NT2/D1 (cell line): ENCODE data around the gene RAB3IL1.

Source experiments
- DNase-seq: peaks from one replicate; pipeline ENCODE4 v3.0.0-alpha.2; 2011; ENCODE audit warnings: low read depth, low spot score
- H3K27me3 ChIP-seq: 2 replicates; pipeline ENCODE4 v1.6.0; 2011; ENCODE audit warnings: mild to moderate bottlenecking; ENCODE audit not compliant: insufficient read length, insufficient read depth
- H3K36me3 ChIP-seq: 2 replicates; pipeline ENCODE4 v1.6.1; 2011; ENCODE audit warnings: mild to moderate bottlenecking, low read length, mixed read lengths; ENCODE audit not compliant: insufficient read depth, insufficient read length
- H3K4me1 ChIP-seq: 2 replicates; pipeline ENCODE4 v1.5.1; 2011; ENCODE audit not compliant: insufficient read depth, insufficient read length
- H3K4me3 ChIP-seq: 2 replicates; pipeline ENCODE4 v1.5.1; 2011; ENCODE audit warnings: low read depth; ENCODE audit not compliant: insufficient read length
- H3K9ac ChIP-seq: 2 replicates; pipeline ENCODE4 v1.6.0; 2011; ENCODE audit warnings: low read depth; ENCODE audit not compliant: insufficient read length
- H3K9me3 ChIP-seq: 2 replicates; pipeline ENCODE4 v1.5.1; 2011; ENCODE audit warnings: mild to moderate bottlenecking, low read length; ENCODE audit not compliant: insufficient read depth
- SUZ12 ChIP-seq: IDR thresholded peaks from 2 replicates; pipeline ENCODE4 v1.6.1; 2011; ENCODE audit not compliant: insufficient read length, insufficient read depth; ENCODE audit errors: extremely low read depth
- YY1 ChIP-seq: IDR thresholded peaks from 2 replicates; pipeline ENCODE4 v1.6.1; 2011; ENCODE audit not compliant: insufficient read length, insufficient read depth
- ZNF274 ChIP-seq: IDR thresholded peaks from 2 replicates; pipeline ENCODE4 v1.6.1; 2011; ENCODE audit warnings: mild to moderate bottlenecking, low read depth, low read length

Gene RAB3IL1

DNA sequence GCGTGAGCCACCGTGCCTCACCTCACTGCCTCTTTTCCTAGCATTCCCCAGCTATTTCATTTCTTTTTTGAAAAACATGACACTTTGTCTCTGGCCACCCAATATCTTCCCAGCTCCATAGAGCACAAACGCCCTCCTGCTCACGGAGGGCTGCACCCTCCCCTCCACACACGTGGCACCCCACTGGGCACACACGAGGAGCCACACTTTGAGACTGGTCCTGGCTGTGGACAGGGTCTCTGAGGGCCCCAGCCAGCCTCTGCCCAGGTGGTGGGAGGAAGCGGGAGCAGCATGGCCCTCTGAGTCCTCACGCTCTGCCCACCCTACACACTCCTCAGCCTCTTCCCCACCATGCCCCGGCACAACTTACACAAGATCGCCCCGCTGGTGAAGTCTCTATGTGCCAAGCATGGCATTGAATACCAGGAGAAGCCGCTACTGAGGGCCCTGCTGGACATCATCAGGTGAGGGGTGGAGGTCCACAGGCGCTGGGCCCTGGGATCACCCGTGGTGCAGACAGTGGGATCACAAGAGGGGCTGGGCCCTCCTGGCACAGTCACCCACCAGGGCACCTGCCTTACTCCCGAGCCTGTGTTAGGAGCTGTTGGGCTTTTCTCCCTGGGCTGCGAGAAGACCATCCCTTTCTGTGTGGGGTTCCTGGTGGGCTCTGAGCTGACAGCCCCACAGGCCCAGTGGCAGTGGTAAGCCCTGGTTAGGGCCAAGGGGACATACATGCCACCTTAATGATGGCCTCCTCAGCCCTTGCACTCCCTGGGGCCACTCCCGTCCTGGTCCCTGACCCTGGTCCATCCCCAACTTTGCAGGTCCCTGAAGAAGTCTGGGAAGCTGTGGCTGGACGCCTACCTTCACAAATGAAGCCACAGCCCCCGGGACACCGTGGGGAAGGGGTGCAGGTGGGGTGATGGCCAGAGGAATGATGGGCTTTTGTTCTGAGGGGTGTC lies 52.3 kb downstream of the RAB3IL1 start:
- Histone ChIP-seq H3K9me3 (no peaks in the 10 kb centered on the region), H3K36me3 (peaks cover 61% of the 10 kb centered on the region), H3K4me3 (no peak overlapping the region), H3K9ac (no peak overlapping the region), H3K4me1 (peaks cover 23% of the 10 kb centered on the region), H3K27me3 (no peaks in the 10 kb centered on the region)
- no peak for TF ChIP-seq SUZ12
- no peak for TF ChIP-seq YY1
- TF ChIP-seq ZNF274 = no peak
- DNase-seq = no peak

DNA sequence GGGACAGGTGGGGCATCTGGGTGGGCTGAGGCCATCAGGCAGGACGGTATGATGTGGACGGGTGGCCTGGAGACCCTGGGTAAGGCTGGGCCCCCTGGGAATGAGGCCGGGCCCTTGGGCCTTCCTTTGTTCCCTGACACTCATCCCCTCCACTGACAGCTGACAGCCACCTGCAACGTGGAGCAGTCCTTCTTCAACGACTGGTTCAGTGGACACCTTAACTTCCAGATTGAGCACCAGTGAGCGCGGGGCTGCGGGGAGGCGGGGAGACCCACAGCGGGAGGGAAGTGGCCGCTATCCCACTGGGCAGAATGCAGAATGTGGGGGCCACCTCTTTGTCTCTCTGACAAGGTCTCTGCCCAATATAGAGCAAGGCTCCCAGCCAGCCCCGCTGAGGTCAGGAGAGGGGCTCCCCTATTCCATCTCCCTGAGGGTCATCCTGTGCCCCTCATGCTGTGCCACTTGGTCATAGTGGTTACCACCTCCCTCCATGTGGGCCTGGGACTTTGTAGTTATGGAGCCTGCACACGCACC lies 53.8 kb downstream of the RAB3IL1 start:
- peaks cover 18% of the 10 kb centered on the region for H3K4me1 ChIP-seq
- no peaks in the 10 kb centered on the region for H3K27me3 ChIP-seq

DNA sequence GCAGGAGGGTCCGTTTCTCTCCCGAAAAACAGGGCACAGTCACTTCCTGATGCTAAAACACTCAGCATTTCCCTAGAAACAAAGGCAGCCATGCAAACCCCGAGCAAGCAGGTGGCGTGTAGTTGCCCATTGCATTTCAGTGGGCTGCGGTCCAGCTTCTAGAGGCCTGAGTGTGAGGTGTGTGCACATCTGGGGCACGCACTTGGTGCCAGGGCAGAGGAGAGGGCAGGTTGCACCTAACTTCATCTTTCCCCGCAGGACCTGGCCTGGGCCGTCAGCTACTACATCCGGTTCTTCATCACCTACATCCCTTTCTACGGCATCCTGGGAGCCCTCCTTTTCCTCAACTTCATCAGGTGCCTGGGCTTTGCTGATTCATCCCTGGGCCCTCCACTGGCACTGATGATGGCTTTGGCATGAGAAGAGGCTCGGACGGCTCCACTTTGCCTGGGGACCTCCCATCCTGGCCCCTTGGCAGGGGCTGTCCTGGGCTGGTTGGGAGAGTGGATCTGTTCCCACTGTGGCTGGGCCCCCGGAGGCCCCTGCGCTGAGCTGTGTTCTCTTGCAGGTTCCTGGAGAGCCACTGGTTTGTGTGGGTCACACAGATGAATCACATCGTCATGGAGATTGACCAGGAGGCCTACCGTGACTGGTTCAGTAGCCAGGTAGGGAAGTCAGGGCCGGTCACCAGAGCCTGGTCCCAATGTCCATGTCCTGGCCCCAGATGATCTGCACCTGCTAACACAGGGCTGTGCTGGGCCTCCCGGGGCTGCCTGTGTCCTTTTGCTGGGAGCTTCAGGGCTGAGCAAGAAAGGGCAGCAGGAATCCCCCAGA lies 54.4 kb downstream of the RAB3IL1 start:
- Histone ChIP-seq H3K36me3 (peaks cover 74% of the 10 kb centered on the region), H3K9me3 (no peaks in the 10 kb centered on the region), H3K27me3 (no peaks in the 10 kb centered on the region), H3K4me1 (peaks cover 18% of the 10 kb centered on the region), H3K9ac (no peak overlapping the region), H3K4me3 (no peak overlapping the region)
- TF ChIP-seq SUZ12 = no peak
- no peak for TF ChIP-seq YY1
- TF ChIP-seq ZNF274 = no peak
- DNase-seq = no peak

More for the DNA sequence above, 53.8 kb downstream of the RAB3IL1 start:
- DNase-seq = no peak
- no peak overlapping the region for H3K9ac ChIP-seq
- no peak for TF ChIP-seq ZNF274
- no peak for TF ChIP-seq SUZ12
- no peak for TF ChIP-seq YY1
- no peaks in the 10 kb centered on the region for H3K9me3 ChIP-seq
- H3K4me3 ChIP-seq = no peak overlapping the region
- H3K36me3 ChIP-seq = peaks cover 73% of the 10 kb centered on the region

DNA sequence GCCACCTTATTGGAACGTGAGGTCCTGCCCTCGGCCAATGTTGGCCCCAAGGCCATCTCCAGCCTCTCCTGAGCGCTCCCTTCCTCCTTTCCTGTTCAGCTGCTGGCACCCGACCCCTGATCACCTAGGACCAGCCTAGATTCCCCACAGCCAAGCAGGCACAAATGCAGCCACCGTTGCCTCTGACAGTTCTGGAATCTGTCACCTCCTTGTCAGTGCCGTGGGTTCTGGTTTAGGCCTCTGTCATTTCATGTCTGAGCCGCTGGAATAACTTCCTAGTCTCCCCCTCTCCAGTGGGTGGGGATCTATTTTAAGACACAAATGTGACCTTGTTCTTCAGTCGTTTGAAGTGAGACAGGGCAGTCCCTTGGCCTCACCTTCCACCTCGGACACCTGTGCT lies 55.7 kb downstream of the RAB3IL1 start:
- Histone ChIP-seq H3K9ac (no peak overlapping the region), H3K4me3 (no peak overlapping the region), H3K4me1 (peaks cover 17% of the 10 kb centered on the region), H3K9me3 (no peaks in the 10 kb centered on the region), H3K27me3 (no peaks in the 10 kb centered on the region), H3K36me3 (peaks cover 81% of the 10 kb centered on the region)
- no peak for TF ChIP-seq ZNF274
- no peak for TF ChIP-seq YY1
- TF ChIP-seq SUZ12 = no peak
- DNase-seq = no peak

DNA sequence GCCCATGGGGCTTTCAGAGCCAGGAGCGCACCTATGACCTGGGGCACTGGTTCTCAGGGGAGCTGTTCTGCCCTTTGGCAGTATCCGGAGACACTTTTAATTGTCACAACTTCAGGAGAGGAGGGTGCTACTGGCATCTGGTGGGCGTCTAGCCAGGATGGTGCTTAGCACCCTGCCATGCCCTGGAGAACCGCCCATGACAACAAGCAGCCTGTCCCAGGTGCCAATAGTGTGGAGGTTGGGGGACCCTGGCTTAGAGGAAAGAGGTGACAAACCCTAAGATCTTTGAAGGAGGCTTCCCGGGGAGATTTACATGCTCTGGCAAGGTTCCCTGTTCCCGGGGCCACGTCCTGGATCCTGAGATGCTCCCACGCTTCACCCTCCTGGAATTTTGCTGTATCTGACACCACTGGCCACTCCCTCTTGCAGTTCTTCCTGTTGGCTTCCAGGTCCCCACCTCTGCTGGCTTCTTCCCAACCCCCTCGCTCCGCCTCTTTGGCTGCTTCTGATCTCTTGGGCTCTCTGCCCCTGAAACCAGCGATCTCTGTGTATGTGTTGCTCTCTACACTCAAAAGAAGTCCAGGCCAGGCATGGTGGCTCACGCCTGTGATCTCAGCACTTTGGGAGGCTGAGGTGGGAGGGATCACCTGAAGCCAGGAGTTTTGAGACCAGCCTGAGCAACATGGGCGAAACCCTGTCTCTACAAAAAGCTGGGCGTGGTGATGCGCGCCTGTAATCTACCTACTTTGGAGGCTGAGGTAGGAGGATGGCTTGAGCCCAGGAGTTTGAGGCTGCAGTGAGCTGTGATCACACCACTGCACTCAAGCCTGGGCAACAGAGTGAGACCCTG lies 57.1 kb downstream of the RAB3IL1 start:
- TF ChIP-seq ZNF274 = no peak
- no peak for TF ChIP-seq YY1
- no peak for TF ChIP-seq SUZ12
- Histone ChIP-seq H3K4me1 (peaks cover 9% of the 10 kb centered on the region), H3K36me3 (peaks cover 81% of the 10 kb centered on the region), H3K27me3 (no peaks in the 10 kb centered on the region), H3K9ac (no peak overlapping the region), H3K9me3 (no peaks in the 10 kb centered on the region), H3K4me3 (no peak overlapping the region)
- no peak for DNase-seq

DNA sequence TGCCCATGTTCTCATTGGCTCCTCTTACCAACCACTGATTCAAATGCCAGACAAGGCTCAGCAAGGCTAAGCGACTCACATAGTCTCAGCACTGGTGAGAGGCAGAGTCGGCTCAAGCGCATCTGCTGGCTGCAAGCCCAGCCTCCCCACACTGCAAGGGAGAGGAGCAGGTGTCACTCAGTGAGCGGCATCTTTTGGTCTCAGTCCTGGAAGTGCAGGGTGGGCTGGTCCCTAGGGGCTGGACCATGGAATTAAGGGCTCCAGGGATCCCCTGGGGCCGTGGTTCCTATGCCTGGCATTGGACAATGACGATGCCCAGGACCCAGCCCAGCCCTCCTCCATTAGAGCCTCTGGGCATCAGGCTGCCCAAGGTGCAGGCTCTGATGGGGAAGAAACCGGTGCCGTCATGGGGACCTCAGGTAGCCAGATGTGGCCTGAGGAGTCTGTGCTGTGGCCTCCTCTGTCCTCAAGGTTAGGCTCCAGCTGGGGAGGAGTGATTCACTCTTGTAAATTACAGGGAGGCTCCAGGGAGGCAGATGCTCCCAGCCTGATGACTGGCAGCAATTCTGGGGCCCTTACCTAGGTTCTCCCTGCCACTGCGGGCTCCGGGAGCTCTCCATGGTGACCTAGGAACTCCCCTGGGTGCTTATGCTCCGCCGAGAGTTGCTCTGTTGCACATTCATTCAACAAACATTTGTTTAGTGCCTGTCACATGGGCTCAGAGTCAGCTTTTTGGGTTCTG lies 61.3 kb downstream of the RAB3IL1 start:
- Histone ChIP-seq H3K4me1 (peaks cover 18% of the 10 kb centered on the region), H3K36me3 (peaks cover 78% of the 10 kb centered on the region), H3K9ac (no peak overlapping the region), H3K9me3 (no peaks in the 10 kb centered on the region), H3K4me3 (no peak overlapping the region), H3K27me3 (no peaks in the 10 kb centered on the region)
- no peak for DNase-seq
- TF ChIP-seq YY1 = no peak
- no peak for TF ChIP-seq ZNF274
- TF ChIP-seq SUZ12 = no peak
